Fibroblast of lung (primary cell): ENCODE data around the gene NOS1AP. TPM values are rescaled to one million over a fixed set of nuclear protein-coding genes. Genes with fewer than 3 reads are reported as not detected.

Experiments
- DNase-seq, 2 donors: peaks; one replicate each; pipeline versions ENCODE4 v3.0.0 to v3.0.0-alpha.2; 2010; ENCODE audit warnings: low read depth in 2 of 2
- H2AFZ ChIP-seq: 2 replicates; pipeline ENCODE4 v1.5.1; 2012; ENCODE audit warnings: low read length, control low read depth, inconsistent platforms
- H3K27ac ChIP-seq: 2 replicates; pipeline ENCODE4 v1.5.1; 2011; ENCODE audit warnings: low read length, control low read depth; ENCODE audit not compliant: insufficient read depth
- H3K27me3 ChIP-seq: 2 replicates; pipeline ENCODE4 v1.5.1; 2011; ENCODE audit warnings: mild to moderate bottlenecking, low read length; ENCODE audit not compliant: control insufficient read depth, insufficient read depth
- H3K36me3 ChIP-seq: 2 replicates; pipeline ENCODE4 v1.5.1; 2011; ENCODE audit warnings: low read length; ENCODE audit not compliant: control insufficient read depth, insufficient read depth
- H3K4me1 ChIP-seq: 2 replicates; pipeline ENCODE4 v1.5.1; 2011; ENCODE audit warnings: low read length; ENCODE audit not compliant: control insufficient read depth, insufficient read depth; ENCODE audit errors: extremely low read depth
- H3K4me2 ChIP-seq: 2 replicates; pipeline ENCODE4 v1.5.1; 2011; ENCODE audit warnings: low read length, control low read depth; ENCODE audit not compliant: insufficient read depth; ENCODE audit errors: extremely low read depth
- H3K4me3 ChIP-seq, 4 experiments: fragments of 200-600 bp in 1 of 4; sonication (generic) in 1 of 4; replicated peaks in 1 of 4; 2 replicates each; pipeline ENCODE4 v1.5.1; 2011 to 2016; ENCODE audit warnings: low read length in 4 of 4, low read depth in 3 of 4, mild to moderate bottlenecking in 3 of 4, control low read depth in 2 of 4, inconsistent platforms in 1 of 4, mixed read lengths in 1 of 4; ENCODE audit not compliant: insufficient read depth in 1 of 4; ENCODE audit errors: control extremely low read depth in 1 of 4
- H3K79me2 ChIP-seq: 2 replicates; pipeline ENCODE4 v1.5.1; 2012; ENCODE audit warnings: mild to moderate bottlenecking, low read length, inconsistent platforms; ENCODE audit not compliant: control insufficient read depth, insufficient read depth
- H3K9ac ChIP-seq: 2 replicates; pipeline ENCODE4 v1.5.1; 2011; ENCODE audit warnings: mild to moderate bottlenecking, low read length, control low read depth; ENCODE audit not compliant: insufficient read depth
- H3K9me3 ChIP-seq: 2 replicates; pipeline ENCODE4 v1.5.1; 2012; ENCODE audit warnings: low read depth, low read length; ENCODE audit not compliant: control insufficient read depth, insufficient read depth
- H4K20me1 ChIP-seq: 2 replicates; pipeline ENCODE4 v1.5.1; 2011; ENCODE audit warnings: low read length; ENCODE audit not compliant: control insufficient read depth, insufficient read depth; ENCODE audit errors: extremely low read depth
- EZH2 ChIP-seq: IDR thresholded peaks from 2 replicates; pipeline ENCODE4 v1.5.1; 2012; ENCODE audit warnings: low read length, control low read depth, mild to moderate bottlenecking; ENCODE audit errors: missing control alignments
- polyA plus RNA-seq, 2 donors: library from polyadenylated mRNA; depleted of rRNA in 1 of 2; stranded (reverse) in 1 of 2; unstranded in 1 of 2; fragments of >200 nt; gene quantifications; 2 replicates each; pipeline ENCODE4 v1.2.1, GENCODE V29; 2011 to 2012; ENCODE audit warnings: missing spikeins in 1 of 2
- total RNA-seq: library from RNA; depleted of rRNA; stranded (reverse); fragments of >200 nt; gene quantifications from 2 replicates; pipeline ENCODE4 v1.2.1, GENCODE V29; 2014
- TF ChIP-seq, protein P1 (sequence below), 2 donors: IDR thresholded peaks in 1 of 2; conservative IDR thresholded peaks in 1 of 2; 1 replicate in 1 of 2; 2 replicates in 1 of 2; pipeline ENCODE4 v1.5.1; 2011 to 2012; ENCODE audit warnings: low read length in 2 of 2, control low read depth in 1 of 2, inconsistent platforms in 1 of 2, low read depth in 1 of 2, mild to moderate bottlenecking in 1 of 2

NOS1AP gene
- total and polyA plus RNA-seq, 2 donors (not counting 1 experiment from before 2014, with no cell fraction given) = 0.14 to 0.17 TPM

- no peak for DNase-seq
- H3K9me3 ChIP-seq = no peaks in the 10 kb centered on the region
- no peaks in the 10 kb centered on the region for H3K36me3 ChIP-seq
- no peak for TF ChIP-seq EZH2
- TF ChIP-seq, protein P1, sequence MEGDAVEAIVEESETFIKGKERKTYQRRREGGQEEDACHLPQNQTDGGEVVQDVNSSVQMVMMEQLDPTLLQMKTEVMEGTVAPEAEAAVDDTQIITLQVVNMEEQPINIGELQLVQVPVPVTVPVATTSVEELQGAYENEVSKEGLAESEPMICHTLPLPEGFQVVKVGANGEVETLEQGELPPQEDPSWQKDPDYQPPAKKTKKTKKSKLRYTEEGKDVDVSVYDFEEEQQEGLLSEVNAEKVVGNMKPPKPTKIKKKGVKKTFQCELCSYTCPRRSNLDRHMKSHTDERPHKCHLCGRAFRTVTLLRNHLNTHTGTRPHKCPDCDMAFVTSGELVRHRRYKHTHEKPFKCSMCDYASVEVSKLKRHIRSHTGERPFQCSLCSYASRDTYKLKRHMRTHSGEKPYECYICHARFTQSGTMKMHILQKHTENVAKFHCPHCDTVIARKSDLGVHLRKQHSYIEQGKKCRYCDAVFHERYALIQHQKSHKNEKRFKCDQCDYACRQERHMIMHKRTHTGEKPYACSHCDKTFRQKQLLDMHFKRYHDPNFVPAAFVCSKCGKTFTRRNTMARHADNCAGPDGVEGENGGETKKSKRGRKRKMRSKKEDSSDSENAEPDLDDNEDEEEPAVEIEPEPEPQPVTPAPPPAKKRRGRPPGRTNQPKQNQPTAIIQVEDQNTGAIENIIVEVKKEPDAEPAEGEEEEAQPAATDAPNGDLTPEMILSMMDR (conservative IDR thresholded peaks at IDR 0.05 in 1 of 2, IDR thresholded peaks at IDR 0.05 in 1 of 2; ENCODE audit: low read depth in 1 of 2, low read length in 2 of 2) = no peak
- no peak overlapping the region for H3K27ac ChIP-seq
- no peak overlapping the region for H3K4me3 ChIP-seq
- no peak overlapping the region for H3K4me2 ChIP-seq
- no peak overlapping the region for H2AFZ ChIP-seq
- peaks cover 21% of the 10 kb centered on the region for H3K27me3 ChIP-seq
- H3K4me1 ChIP-seq = no peaks in the 10 kb centered on the region
- H3K79me2 ChIP-seq = no peaks in the 10 kb centered on the region
- H3K9ac ChIP-seq = no peak overlapping the region
- H4K20me1 ChIP-seq = no peaks in the 10 kb centered on the region
Measured at GRCh38 chr1:162396201-162396906, 326.9 kb downstream of the NOS1AP start.

GRCh38 chr1:162397039-162397448 is 327.6 kb downstream of the NOS1AP start:
- Histone ChIP-seq H3K4me3 (no peak overlapping the region), H3K36me3 (no peaks in the 10 kb centered on the region), H3K27ac (no peak overlapping the region), H3K9ac (no peak overlapping the region), H3K27me3 (peaks cover 21% of the 10 kb centered on the region), H4K20me1 (no peaks in the 10 kb centered on the region), H3K9me3 (no peaks in the 10 kb centered on the region), H3K4me1 (no peaks in the 10 kb centered on the region), H3K79me2 (no peaks in the 10 kb centered on the region), H2AFZ (no peak overlapping the region), H3K4me2 (no peak overlapping the region)
- no peak for TF ChIP-seq EZH2
- TF ChIP-seq, protein P1 (conservative IDR thresholded peaks at IDR 0.05 in 1 of 2, IDR thresholded peaks at IDR 0.05 in 1 of 2; ENCODE audit: low read depth in 1 of 2, low read length in 2 of 2) = no peak
- no peak for DNase-seq

DNA sequence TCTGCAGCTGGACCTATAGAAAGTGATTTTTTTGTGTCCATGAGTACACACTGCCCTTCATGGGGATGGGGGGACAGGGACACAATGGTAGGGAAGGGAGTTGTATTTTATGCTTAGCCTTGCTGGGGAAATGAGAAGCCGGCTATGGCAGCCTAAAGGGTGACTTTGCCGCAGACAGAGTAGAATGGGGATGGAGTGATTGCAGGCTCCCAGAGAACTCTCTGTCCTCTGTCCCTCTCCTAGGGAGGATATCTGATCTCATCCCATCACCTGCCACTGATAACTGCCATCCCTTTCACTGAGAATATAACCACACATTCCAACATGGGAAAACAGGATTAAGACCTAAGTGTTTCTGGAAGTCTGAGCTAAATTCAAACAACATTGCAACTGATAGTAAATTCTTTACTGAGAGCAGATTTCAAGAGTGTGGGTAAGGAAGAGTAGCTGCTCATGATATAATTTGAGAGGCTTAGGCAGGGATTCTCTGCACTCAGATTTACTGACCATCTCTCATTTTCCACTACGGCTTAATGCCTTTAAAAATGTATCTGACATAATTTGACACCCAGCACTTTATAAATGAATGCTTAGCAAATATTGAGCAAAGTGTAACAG is 328.6 kb downstream of the NOS1AP start:
- H3K4me3 ChIP-seq = no peak overlapping the region
- H3K79me2 ChIP-seq = no peaks in the 10 kb centered on the region
- no peak for DNase-seq
- H3K27ac ChIP-seq = no peak overlapping the region
- no peak overlapping the region for H3K4me2 ChIP-seq
- no peaks in the 10 kb centered on the region for H3K4me1 ChIP-seq
- no peaks in the 10 kb centered on the region for H3K36me3 ChIP-seq
- H3K9ac ChIP-seq = no peak overlapping the region
- H3K9me3 ChIP-seq = no peaks in the 10 kb centered on the region
- peaks cover 21% of the 10 kb centered on the region for H3K27me3 ChIP-seq
- no peaks in the 10 kb centered on the region for H4K20me1 ChIP-seq
- no peak overlapping the region for H2AFZ ChIP-seq
- no peak for TF ChIP-seq EZH2
- TF ChIP-seq, protein P1 (conservative IDR thresholded peaks at IDR 0.05 in 1 of 2, IDR thresholded peaks at IDR 0.05 in 1 of 2; ENCODE audit: low read depth in 1 of 2, low read length in 2 of 2) = no peak
